Adipocyte (in vitro differentiated cells): ENCODE data around the gene GNL1.
A peak's percentile ranks its signal among the peaks of the same experiment; 100 is the strongest.
"Not testable (repeated sequence)": the region's sequence is repeated elsewhere in the genome, so short reads cannot be mapped to it uniquely, and the experiment has no call there.

Source experiments
- DNase-seq: peaks from one replicate; pipeline ENCODE4 v3.0.0-alpha.2; 2015; ENCODE audit warnings: low read depth
- H3K27me3 ChIP-seq: replicated peaks from 2 replicates; pipeline ENCODE4 v1.7.0; 2013; ENCODE audit warnings: mild to moderate bottlenecking, low read length, moderate library complexity; ENCODE audit not compliant: control insufficient read depth, insufficient read depth
- H3K36me3 ChIP-seq: 2 replicates; pipeline ENCODE4 v1.7.0; 2013; ENCODE audit warnings: low read length, mild to moderate bottlenecking, moderate library complexity; ENCODE audit not compliant: control insufficient read depth, insufficient read depth, severe bottlenecking
- H3K4me1 ChIP-seq: 2 replicates; pipeline ENCODE4 v1.7.0; 2013; ENCODE audit warnings: mild to moderate bottlenecking, low read length, moderate library complexity; ENCODE audit not compliant: control insufficient read depth, insufficient read depth
- H3K4me3 ChIP-seq: 2 replicates; pipeline ENCODE4 v1.7.0; 2013; ENCODE audit warnings: mild to moderate bottlenecking, low read length, moderate library complexity
- H3K9ac ChIP-seq: 2 replicates; pipeline ENCODE4 v1.7.0; 2013; ENCODE audit warnings: mild to moderate bottlenecking, low read length, moderate library complexity
- H3K9me3 ChIP-seq: 2 replicates; pipeline ENCODE4 v1.7.0; 2013; ENCODE audit warnings: mild to moderate bottlenecking, low read length, moderate library complexity; ENCODE audit not compliant: control insufficient read depth

GNL1 gene

DNA sequence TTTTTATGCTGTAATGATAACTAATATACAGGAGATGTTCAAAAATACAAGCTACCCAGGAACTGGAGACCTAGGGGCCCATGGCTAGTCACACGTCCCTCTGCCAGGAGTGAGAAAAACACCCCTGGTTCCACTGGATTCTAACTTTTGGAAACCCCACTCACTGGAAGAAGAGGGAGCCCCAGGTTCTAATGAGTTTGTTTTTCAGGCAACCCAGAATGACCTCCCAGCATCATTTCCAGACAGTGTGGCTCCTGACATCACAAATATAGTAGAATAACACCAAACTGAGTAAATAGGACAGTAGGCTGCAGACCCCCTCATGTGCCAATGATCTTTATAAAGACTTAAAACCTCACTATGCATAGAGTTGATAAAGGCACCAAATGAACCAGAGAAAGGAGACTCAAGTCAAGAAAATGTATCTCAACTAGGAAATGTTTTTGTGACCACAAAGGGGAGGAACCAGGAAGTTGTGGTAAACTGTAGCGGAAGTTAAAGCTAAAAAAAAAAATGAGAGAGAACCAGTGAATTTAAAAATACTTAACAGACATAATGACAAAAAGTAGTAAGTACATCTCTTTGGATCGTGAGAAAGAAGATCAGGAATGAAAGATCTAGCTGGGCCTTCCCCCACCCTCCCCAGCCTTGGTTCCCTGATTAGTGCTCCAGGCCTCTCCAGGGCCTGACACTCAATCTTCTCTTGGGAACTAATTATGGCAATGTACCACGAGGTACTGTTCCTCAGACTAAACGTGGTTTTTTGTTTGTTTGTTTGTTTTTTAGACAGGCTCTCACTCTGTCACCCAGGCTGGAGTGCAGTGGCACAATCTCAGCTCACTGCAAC lies 47.2 kb downstream of the GNL1 start:
- no peaks in the 10 kb centered on the region for H3K4me1 ChIP-seq
- no peaks in the 10 kb centered on the region for H3K27me3 ChIP-seq
- no peaks in the 10 kb centered on the region for H3K9me3 ChIP-seq
- H3K4me3 ChIP-seq, result no peak overlapping the region
- H3K9ac ChIP-seq, result no peak overlapping the region
- H3K36me3 ChIP-seq, result no peaks in the 10 kb centered on the region
- DNase-seq, result no peak

DNA sequence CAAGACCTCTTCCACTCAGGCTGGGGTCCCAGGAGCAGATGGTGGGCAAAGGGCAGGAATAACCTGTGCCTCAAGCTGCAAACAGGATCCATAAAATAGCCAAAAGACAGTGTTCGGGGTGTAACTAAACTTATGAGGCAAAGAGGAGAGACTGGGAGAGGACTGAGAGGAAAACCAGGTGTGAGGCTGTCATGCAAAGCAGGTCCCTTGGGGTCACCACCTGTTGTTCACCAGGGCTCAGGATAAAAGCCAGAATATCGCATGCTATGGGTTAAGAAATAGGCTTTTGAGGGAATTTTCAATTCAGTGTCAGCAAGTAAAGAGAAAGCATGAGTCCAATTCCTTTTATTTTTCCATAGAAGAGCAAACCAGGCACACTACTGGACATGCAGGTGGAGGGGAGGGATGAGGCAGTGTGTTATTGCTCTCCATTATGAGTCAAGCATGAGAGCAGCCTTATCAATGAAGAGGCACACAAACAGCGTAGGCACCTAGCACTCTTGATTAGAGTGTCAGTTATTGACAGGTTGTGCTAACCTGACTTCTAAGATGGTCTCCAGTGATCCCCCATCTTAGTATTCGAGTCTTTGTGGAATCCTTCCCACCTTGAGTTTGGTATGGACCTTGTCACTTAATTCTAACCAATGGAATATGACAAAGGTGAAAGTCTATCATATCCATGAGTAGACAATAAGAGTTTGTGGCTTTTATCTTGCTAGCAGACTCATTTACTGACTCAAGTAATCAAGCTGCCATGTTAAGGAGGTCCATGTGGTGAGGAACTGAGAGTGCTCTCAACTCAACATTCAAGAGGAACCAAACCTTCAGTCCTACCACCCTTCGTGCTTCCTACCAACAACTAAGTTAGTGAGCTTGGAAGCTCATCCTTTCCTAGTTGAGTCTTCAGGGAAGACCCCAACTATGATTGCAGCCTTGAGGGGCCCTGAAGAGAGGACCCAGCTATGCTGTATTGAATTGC lies 48.2 kb downstream of the GNL1 start:
- no peaks in the 10 kb centered on the region for H3K4me1 ChIP-seq
- H3K36me3 ChIP-seq, result no peaks in the 10 kb centered on the region
- H3K27me3 ChIP-seq, result no peaks in the 10 kb centered on the region
- H3K9me3 ChIP-seq, result no peaks in the 10 kb centered on the region
- no peak overlapping the region for H3K9ac ChIP-seq
- DNase-seq, result no peak
- H3K4me3 ChIP-seq, result no peak overlapping the region

DNA sequence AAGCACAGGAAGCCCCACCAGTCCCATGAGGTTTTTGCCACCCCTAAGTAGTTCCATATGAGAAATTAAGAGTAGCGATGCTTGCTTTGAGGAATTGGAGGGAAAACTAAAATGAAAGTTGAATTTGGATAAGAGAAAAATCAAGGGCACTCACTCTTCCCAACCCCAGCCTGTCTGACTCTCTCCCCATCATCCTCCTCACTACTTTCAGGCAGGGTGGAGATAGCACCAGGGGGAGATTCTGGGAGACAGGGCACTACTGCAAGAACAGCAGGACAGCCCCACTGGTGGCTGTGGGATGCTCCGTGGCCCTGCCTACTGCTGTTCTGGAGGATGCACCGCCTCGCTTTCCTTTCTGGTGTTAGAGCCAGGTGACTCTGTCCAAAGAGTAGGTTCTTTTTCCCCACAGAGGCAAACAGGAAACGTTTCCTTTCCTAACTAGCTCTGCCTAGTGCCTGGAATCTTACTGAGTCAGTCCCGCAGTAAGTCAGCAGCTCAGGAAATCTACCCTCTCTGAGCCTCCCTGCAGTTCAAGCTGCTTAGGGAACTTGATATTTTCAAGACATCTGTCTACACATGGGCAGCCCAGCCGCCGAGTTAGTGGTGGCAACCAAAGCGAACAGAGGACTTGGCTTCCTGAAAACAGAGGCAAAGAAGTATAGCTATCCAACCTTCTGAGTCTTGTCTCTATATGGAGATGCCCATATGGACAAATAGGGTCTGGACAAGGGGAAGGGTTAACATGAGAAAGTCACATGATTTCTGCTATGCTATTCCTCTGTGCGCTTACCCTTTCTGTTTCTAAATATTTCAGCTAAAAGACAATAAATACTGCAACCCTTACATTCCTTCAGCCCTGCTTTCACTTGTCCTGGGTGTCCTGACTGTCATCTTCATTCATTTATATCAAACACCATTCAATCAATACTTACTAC lies 55.6 kb downstream of the GNL1 start:
- H3K27me3 ChIP-seq, result no peaks in the 10 kb centered on the region
- no peak for DNase-seq
- H3K4me3 ChIP-seq, result peak overlapping the region; percentile 3
- peaks cover 15% of the 10 kb centered on the region for H3K4me1 ChIP-seq
- H3K36me3 ChIP-seq, result no peaks in the 10 kb centered on the region
- H3K9me3 ChIP-seq, result no peaks in the 10 kb centered on the region
- no peak overlapping the region for H3K9ac ChIP-seq

DNA sequence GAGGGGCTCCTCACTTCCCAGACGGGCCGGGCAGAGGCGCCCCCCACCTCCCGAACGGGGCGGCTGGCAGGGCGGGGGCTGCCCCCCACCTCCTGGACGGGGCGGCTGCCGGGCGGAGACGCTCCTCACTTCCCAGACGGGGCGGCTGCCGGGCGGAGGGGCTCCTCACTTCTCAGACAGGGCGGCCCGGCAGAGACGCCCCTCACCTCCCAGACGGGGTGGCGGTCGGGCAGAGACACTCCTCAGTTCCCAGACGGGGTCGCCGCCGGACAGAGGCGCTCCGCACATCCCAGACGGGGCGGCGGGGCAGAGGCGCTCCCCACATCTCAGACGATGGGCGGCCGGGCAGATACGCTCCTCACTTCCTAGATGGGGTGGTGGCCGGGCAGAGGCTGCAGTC lies 57.6 kb downstream of the GNL1 start:
- H3K4me1 ChIP-seq, result peaks cover 15% of the 10 kb centered on the region
- H3K9ac ChIP-seq, result not testable (repeated sequence)

DNA sequence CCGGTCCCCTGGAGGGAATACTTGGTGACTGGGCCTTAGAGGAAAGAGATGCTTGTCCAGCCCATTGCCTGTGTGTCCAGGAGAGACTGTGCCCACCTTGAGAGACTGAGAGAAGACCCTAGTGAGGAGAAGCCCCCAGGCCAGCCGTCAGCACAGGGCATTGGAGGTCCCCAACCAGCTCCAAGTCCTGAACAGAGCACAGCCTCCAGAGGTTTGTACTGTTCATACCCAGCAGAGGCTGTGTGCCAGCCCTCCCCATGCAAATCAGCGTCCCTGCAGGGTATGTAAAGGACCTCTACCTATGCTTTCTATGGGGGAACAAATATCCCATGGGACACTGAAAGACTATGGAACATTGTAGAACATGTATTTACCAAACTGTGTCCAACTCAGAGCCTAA lies 58.6 kb downstream of the GNL1 start:
- Histone ChIP-seq H3K9ac (no peak overlapping the region), H3K27me3 (no peaks in the 10 kb centered on the region), H3K36me3 (peaks cover 10% of the 10 kb centered on the region), H3K9me3 (no peaks in the 10 kb centered on the region), H3K4me3 (no peak overlapping the region), H3K4me1 (peaks cover 15% of the 10 kb centered on the region)
- no peak for DNase-seq

More for the DNA sequence above, 57.6 kb downstream of the GNL1 start:
- H3K36me3 ChIP-seq, H3K4me3 ChIP-seq, H3K9me3 ChIP-seq, H3K27me3 ChIP-seq, DNase-seq: not testable (repeated sequence)

DNA sequence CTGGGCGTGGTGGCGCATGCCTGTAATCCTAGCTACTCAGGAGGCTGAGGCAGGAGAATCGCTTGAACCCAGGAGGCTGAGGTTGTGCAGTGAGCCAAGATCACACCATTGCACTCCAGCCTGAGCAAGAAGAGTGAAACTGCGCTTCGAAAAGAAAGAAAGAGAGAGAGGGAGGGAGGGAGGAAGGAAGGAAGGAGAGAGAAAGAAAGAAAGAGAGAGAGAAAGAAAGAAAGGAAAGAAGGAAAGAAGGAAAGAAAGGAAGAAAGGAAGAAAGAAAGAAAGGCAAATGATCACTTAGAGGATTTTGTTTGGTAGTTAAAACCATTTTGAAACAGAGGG lies 59.1 kb downstream of the GNL1 start:
- Histone ChIP-seq H3K4me1 (peaks cover 15% of the 10 kb centered on the region), H3K36me3 (peaks cover 15% of the 10 kb centered on the region)
- not testable (repeated sequence) for H3K27me3 ChIP-seq, H3K4me3 ChIP-seq, H3K9ac ChIP-seq, H3K9me3 ChIP-seq, DNase-seq

DNA sequence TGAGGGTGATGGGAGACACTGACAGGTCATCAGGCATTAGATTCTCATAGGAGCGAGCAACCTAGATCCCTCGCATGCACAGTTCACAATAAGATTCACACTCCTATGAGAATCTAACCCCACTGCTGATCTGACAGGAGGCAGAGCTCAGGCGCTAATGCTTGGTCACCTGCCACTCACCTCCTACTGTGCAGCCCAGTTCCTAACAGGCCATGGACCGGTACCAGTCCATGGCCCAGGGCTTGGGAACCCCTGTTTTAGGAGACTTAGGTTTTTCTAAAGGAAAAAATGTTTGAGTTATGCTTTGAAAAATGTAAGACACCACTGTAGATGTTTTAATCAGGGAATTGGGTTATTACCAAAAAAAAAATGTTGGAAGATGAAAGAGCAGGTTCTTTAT lies 60.3 kb downstream of the GNL1 start:
- Histone ChIP-seq H3K9me3 (no peaks in the 10 kb centered on the region), H3K9ac (peak overlapping the region; percentile 22), H3K27me3 (no peaks in the 10 kb centered on the region), H3K4me1 (peaks cover 24% of the 10 kb centered on the region), H3K4me3 (no peak overlapping the region), H3K36me3 (peaks cover 27% of the 10 kb centered on the region)
- DNase-seq, result no peak

DNA sequence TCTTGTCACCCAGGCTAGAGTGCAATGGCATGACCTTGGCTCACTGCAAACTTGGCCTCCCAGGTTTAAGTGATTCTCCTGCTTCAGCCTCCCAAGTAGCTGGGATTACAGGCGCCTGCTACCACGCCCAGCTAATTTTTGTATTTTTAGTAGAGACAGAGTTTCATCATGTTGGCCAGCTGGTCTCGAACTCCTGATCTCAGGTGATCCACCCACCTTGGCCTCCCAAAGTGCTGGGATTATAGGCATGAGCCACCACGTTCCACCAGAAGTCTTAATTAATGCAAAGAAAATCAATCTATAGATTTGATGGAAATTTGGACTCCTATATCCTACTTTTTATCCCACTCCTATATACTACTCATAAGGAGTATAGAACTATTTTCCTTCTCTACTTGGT lies 61.2 kb downstream of the GNL1 start:
- H3K4me1 ChIP-seq, result peaks cover 25% of the 10 kb centered on the region
- not testable (repeated sequence) for H3K27me3 ChIP-seq, H3K4me3 ChIP-seq, H3K9me3 ChIP-seq, H3K9ac ChIP-seq, DNase-seq
- H3K36me3 ChIP-seq, result peaks cover 35% of the 10 kb centered on the region

DNA sequence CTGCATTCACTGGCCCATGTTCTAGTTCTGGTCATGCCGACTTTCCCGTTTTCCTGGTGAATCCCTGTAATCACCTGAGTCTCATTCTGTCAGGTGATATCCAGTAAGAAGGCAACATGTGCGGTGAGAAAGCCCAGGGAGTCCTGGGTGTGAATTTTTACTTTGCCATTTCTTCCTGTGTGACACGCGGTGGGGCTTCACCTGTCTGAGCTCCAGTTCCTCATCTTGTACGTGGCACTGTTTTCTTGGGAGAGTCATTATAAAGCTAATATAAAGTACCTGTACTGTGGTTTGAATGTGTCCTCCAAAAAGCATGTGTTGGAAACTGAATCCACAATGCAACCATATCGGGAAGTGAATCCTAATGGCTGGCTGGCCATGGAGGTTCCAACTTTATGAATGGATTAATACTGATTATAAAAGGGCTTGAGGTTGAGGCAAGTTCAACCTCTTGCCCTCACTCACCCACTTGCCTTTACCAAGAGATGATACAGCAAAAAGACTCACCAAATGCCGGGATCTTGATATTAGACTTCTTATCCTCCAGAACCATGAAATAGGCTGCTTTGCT lies 61.9 kb downstream of the GNL1 start:
- Histone ChIP-seq H3K36me3 (peaks cover 35% of the 10 kb centered on the region), H3K9ac (no peak overlapping the region), H3K4me3 (no peak overlapping the region), H3K4me1 (peaks cover 25% of the 10 kb centered on the region), H3K9me3 (no peaks in the 10 kb centered on the region), H3K27me3 (no peaks in the 10 kb centered on the region)
- no peak for DNase-seq

DNA sequence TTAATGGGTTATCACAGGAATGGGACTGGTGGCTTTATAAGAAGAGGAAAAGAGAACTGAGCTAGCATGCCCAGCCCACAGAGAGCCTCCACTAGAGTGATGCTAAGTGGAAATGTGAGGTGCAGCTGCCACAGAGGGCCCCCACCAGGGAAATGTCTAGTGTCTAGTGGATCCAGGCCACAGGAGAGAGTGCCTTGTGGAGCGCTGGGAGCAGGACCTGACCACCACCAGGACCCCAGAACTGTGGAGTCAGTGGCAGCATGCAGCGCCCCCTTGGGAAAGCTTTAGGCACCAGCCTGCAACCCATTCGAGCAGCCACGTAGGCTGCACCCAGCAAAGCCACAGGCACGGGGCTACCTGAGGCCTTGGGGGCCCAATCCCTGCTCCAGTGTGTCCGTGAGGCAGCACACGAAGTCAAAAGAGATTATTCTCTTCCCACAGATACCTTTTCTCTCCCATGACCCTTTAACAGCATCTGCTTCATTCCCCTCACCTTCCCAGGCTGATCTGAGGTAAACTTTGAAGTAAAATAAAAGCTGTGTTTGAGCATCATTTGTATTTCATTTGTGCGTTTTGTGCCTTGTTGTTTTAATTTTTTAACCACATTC lies 62.5 kb downstream of the GNL1 start:
- DNase-seq, result no peak
- no peaks in the 10 kb centered on the region for H3K27me3 ChIP-seq
- H3K4me1 ChIP-seq, result peaks cover 25% of the 10 kb centered on the region
- peaks cover 35% of the 10 kb centered on the region for H3K36me3 ChIP-seq
- H3K4me3 ChIP-seq, result no peak overlapping the region
- H3K9me3 ChIP-seq, result no peaks in the 10 kb centered on the region
- H3K9ac ChIP-seq, result no peak overlapping the region
